Measurements from ENCODE around the gene DEPDC5. TPM values are rescaled to one million over a fixed set of nuclear protein-coding genes. Genes with fewer than 3 reads are reported as not detected.
A peak's percentile ranks its signal among the peaks of the same experiment; 100 is the strongest.

DEPDC5 gene
- total RNA-seq, 1 experiment from 2014 or later = 5.8 TPM

DNA sequence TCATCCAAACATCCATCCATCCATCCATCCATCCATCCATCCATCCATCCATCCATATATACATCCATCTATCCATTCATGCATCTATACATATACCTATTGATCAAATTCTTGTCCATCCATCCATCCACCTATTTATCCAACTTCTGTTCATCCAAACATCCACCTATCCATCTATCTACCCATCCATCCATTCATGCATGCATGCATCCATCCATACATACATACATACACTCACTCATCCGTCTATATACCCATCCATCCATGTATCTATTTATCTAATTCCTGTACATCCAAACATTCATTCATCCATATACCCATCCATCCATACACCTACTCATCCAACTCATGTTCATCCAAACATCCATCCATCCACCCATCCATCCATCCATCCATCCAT lies 171.2 kb downstream of the DEPDC5 start:
- DNase-seq (ENCODE audit: low spot score) = no peak

DNA sequence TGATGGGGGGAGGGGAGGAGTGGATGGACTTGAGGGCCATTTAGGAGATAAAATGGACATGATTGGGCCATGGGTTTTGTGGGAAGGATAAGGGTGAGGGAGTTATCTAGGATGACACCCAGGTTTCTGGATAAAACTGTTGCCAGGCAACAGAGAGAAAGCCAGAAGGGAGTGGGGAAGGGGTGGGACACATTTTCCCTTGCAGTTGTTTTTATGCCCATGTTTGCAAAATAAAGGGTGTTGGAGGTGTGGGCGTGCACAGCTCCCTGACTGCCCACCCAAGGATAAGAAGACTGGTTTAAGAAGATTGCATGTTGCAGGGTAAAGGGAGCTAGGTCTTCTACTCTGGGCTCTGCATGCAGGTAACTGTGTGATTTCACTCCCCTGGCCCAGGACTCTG lies 172.2 kb downstream of the DEPDC5 start:
- no peak for DNase-seq (ENCODE audit: low spot score)

DNA sequence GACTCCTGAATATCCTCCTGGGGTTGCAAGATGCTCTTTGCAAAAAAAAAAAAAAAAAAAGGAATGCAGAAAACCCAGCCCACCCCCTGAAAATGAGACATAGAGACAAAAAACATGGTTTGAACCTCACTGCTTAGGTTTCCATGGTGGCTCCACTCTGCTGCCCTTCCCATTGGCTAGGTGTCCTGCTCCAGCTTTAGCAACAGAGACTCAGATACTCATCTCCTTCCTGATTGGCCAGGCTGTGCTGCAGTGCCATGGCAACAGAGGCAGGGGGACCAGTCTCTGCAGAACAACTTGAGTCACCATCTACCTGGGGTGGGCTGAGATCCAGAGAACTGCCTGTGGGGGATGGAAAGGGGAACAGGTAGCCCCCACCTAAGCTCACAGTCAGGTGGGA lies 173.2 kb downstream of the DEPDC5 start:
- no peak for DNase-seq (ENCODE audit: low spot score)

DNA sequence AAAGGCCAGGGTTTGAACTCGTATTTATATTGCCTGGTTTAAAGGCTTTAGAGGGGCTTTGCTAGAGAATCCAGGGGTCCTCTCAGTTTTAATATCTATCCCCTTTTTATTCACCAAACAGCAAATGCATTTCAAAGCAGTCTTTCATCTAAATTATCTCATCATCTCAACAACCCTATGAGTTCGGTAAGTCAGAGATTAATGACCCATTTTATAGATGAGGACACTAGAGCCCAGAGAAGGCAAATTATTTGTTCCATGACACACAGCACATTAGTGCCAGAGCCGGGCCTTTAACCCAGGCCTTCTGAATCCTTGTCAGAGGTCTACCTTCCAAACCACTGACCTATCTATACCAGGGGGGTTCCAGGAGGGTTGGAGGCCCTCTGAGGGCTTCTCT lies 173.7 kb downstream of the DEPDC5 start:
- no peak for DNase-seq (ENCODE audit: low spot score)

DNA sequence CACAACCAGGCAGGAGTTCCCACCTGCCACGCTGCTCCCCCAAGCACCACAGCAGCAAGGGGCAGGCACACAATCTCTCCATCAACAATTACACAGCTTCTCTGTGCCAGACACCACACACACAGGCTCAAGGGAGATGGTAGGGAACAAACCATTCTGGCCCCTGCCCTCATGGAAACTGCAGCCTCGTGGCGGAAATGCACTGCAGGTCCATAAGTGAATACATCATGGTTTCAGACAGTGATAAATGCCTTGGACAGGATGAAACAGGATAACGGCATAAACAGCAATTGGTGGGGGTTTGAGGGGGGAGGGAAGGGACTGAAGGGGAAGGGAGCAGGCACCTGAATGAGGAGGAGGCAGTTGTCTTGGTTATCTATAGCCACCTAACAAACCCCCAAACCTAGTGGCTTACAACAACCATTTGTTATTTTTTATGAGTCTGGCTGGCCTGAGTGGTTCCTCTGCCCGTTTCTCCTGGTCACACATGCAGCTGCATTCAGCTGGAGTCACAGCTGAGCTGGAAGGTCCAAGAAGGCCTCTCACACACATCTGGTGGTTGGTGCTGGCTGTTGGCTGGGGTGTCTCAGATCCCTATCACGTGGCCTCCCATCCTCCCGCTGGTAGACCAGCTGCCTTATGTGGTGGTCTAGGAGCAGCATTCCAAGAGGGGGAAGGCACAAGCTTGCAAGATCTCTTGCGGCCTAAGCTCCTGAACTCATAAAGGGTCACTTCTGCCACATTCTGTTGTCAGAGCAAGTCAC lies 175.5 kb downstream of the DEPDC5 start:
- no peak for DNase-seq (ENCODE audit: low spot score)

DNA sequence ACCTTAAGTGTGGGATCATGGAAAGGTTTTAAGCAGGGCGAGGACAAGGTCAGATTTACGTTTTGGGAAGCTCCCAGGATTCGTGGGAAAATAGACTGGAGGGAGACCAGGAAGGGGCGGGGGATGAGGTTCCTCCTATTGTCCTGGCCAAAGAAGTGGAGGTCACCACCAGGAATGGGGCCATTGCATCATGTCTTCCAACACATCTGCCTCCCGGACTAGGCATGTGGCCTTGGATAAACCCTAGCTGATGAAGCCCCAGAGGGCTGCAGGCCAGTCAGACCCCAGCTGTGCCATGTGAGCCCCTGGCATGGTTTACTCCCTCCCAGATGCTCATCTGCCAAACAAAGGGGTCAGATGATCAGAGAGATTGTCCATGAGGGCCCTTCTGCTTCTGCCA lies 179.0 kb downstream of the DEPDC5 start:
- no peak for DNase-seq (ENCODE audit: low spot score)

DNA sequence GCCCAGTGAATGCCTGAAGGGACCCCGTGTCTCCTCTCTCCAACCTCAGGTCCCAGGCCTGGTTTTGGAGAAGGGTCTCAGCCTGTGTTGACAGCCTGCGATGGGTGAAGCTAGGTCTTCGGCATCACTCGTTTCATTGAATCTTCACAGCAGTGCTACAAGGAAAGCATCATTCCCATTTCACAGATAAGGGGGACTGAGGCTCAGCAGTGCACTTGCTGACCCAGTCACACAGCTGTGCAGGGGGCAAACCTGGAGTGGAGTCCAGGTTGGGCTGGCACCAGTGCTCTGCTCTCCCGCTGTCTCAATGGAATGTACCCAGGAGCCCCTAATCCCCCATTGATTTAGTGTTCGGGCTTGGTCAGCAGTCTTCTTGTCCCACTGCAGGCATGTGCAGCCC lies 179.6 kb downstream of the DEPDC5 start:
- no peak for DNase-seq (ENCODE audit: low spot score)

DNA sequence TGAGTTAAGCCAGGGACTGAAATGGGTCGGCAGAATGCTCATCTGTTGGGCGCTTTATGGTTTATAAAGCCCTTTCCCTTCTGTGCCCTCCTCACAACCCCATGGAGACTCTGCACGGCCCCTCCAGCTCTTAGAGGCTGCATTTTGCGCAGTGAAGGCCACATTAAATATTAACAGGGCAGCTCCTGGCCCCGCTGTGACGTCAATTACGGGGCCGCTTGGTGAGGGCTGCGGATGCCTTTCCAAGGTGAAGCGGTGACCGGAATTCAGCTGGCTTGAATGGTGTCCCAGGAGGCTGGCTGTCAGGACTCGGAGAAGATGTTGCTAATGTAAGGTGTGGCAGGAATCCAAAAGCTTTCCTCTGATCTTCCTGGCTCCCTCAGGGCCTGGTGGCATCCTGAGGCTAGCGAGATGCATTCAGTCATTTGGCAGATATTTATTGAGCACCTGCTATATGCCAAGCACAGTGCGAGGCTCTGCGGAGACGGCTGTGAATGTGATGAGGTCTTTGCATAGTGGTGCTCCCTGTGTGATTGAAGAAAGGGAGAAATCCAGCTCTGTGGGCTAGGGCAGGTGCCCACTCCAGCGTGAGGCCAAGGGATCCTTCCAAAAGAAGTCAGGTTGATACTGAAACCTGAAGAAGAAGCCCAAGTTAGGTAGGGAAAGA lies 180.1 kb downstream of the DEPDC5 start:
- DNase-seq (ENCODE audit: low spot score) = no peak

DNA sequence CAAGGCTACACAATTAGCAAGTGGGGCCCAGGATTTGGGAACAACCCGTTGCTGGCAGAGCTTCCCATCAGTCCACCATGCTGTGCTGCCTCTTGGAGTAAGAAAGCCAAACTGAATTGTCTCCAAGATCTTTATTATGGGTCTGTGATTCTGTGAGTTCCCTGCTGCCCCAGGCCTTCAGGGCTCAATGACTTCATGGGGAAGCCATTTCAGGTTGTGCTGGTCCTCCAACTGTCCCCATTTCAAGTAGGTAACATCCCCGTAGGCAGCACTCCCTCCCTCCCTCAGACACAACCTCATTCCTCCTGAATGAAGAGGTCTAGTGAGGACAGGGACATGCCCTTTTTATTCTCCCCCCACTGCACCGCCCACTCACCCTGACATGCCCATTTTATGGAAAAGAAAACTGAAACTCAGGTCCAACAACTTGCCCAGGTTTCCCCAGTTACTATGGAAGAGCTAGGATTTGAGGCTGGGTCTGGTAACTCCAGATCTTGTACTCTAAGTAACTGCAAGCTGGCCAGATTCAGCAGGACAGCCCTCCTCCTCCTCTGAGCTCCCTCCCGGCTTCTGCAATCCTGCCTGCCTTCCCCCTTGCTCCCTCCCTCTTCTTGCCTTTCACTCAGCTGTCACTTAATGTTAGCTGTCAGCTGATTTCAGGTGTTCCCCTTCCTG lies 182.3 kb downstream of the DEPDC5 start:
- DNase-seq (ENCODE audit: low spot score) = no peak

DNA sequence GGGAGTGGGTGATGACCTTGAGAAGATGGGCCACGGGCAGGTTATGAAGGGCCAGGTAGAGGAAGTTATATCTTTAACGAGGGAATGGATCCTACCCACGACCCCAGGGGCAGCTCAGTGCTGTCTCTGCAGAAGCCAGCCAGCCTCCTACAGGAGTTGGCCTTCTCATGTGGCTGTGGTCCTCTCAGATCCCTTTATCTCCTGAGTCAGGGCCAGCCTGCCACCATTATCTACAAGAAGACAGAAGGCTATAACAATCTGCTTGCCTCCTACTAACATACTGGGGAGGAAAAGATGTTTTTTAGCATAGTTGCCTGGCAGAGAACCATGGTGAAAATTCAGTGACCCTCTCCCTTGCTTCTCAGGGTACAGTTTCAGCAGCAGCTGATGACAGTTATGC lies 183.5 kb downstream of the DEPDC5 start:
- no peak for DNase-seq (ENCODE audit: low spot score)

DNA sequence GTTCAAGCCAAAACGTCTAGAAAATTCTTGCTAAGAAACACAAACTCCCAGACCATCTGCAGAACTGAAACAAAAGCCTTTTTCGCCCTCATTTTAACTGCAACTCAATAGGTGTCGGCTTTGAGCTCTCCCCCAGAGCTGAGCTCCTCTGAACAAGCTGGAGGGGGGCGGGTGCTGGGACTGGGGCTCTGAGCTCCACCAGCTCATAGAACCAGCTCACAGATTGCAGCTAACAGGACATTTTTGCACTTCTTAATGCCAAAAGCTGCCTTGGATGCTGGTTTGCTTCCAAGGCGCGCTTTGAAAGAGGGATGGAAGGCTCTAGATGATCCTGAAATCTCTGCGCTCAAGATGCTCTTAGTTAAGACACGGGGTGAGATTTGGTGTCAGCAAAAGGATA lies 184.5 kb downstream of the DEPDC5 start:
- no peak for DNase-seq (ENCODE audit: low spot score)

DNA sequence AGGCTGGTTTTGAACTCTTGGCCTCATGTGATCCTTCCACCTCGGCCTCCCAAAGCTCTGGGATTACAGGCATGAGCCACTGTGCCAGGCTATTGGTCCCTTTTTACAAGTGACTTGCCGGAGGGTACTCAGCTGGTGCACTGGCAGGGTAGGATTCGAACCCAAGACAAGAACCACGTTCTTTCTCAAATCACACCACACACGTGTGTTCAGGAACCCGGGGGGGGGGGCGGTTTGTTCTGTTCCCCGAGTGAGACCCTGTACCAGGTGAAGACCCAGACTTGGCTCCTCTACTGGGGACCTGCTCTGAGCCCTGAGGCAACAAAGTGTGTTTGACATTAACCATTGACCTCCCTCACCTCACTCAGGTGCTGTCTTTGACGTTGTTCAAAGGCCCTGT lies 186.7 kb downstream of the DEPDC5 start:
- DNase-seq (ENCODE audit: low spot score) = no peak

DNA sequence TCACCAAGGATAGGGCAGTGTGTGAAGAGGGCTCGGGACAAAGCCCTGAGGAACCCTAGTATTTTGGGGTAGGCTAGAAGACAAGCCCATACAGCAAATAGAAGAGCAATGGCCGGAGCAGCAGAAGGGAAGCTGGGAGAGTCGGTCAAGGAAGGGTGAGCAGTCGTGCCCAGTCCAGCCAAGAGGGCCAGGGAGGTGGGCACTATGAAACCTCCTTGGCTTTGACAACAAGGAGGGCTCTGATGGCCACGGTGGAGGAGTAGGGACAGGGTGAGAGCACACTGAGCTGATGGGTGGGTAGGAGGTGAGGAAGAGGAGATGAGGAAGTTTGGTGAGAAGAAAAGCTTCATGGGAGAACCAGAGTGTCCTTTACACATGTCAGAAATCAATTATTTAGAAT lies 188.3 kb downstream of the DEPDC5 start:
- no peak for DNase-seq (ENCODE audit: low spot score)

DNA sequence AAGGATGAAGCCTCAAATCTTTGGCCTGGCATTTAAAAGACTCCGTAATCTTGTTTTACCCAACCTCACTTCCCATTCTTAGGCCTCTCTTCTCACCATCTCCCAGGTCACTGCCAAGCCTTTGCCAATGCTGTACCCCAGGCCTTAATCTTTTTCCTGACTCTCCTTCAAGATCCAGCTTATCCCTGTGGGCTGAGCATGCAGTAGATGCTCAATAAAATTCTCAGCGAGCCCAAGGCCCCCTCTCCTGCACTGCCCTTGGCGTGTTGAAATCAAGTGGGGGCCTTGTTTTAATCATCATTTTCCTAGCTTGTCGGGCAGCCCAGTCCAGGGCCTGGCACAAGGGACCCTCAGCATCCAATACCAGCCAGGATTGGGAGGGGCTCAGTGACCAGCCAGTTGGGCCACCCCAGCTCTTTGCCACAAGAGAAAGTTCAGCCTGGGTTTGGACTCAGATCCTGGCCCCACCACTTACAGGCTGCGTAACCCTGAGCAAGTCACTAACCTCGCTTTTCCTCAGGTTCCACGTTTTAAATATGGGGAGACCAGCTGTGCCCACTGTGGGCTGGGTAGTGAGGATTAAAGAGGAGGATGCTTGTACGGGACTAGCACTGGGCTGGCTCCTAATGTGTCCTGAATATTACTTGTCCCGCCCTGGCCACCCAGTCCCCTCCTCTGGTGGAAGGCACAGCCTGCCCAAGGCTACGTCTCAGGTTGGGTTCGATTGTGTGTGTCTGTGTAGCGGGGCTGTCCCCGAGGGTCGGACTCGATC lies 189.6 kb downstream of the DEPDC5 start:
- DNase-seq (ENCODE audit: low spot score) = no peak

DNA sequence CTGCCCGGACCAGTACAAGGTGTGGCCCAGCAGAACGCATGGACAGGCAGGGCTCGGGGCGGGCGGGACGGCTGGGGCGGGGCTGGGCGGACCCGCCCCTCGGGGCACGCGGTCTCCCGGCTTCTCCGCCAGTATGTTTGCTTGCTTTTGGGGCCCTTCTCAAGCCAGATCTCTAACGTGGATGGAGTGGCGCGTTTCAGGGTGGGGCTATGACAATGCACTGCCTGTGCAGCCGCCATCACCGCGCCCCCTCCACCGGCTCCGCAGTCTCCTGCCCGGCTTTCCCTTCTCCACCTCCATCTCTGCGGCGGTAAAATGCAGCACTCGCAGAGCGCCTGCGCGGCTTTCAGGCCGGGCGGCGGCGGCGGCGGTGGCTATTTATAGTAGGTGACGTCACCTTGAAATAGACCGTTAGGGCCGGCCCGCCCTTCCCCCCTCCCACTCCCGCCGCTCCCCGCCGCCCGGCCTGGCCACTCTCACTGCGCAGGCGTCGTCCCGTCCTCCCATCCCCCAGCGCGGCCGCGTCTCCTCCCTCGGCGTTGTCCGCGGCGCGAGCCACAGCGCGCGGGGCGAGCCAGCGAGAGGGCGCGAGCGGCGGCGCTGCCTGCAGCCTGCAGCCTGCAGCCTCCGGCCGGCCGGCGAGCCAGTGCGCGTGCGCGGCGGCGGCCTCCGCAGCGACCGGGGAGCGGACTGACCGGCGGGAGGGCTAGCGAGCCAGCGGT lies 190.3 kb downstream of the DEPDC5 start, which contains the start of gene YWHAH:
YWHAH (plus strand) TSS at position 558 of the 722 bp plus-strand sequence. CDS start 199 bp downstream, outside the sequence.
- peak; percentile 78 for DNase-seq (ENCODE audit: low spot score)

DNA sequence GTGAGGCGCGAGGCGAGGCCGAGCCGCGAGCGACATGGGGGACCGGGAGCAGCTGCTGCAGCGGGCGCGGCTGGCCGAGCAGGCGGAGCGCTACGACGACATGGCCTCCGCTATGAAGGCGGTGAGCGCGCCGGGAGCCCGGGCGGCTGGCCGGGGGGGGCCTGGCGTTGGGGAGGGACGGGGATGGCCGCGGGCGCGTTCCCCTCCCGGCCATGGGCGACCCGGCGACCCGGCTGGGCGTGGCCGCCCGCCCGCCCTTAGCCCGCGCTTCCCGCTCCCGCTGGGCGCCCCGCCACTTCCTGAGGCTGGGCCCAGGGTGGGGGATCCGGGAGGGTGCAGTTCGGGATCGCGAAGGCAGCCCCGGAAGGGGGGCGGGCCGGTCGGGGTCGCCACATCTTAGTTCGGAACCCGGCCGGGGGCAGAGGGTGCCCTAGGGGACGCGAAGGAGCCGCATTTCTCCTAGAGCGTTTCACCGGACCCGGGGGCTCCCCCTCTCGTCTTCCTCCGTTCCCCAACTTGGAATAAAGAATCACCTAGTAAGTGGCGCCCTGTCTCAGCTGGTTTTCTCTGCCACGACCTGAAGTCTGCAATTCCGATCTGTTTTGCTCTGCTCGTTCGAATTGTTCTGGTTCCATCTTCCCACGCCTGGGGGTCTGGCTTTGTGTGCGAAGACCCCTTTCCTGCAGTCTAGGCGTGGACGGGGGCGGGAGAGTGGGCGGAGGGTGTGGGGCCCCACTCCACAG lies 191.1 kb downstream of the DEPDC5 start:
- DNase-seq (ENCODE audit: low spot score) = no peak

DNA sequence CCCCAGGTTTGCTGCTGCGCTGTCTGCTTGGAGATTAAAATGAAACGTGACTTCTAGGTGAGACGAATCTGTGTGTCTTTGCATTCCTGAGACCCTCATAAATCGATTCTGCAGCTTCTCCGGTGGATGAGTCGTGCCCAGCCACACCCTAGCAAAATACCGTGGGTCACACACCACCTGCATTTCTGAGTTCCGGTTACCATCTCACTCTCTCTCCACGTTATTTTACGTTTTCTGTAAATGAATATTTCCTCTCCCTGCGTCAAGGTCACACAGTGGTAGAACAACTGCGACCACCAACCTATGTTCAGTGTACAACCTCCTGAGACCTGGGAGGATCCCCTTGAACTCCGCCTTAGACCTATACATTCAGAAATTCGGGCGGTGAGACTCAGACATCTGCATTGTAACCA lies 191.6 kb downstream of the DEPDC5 start:
- no peak for DNase-seq (ENCODE audit: low spot score)

DNA sequence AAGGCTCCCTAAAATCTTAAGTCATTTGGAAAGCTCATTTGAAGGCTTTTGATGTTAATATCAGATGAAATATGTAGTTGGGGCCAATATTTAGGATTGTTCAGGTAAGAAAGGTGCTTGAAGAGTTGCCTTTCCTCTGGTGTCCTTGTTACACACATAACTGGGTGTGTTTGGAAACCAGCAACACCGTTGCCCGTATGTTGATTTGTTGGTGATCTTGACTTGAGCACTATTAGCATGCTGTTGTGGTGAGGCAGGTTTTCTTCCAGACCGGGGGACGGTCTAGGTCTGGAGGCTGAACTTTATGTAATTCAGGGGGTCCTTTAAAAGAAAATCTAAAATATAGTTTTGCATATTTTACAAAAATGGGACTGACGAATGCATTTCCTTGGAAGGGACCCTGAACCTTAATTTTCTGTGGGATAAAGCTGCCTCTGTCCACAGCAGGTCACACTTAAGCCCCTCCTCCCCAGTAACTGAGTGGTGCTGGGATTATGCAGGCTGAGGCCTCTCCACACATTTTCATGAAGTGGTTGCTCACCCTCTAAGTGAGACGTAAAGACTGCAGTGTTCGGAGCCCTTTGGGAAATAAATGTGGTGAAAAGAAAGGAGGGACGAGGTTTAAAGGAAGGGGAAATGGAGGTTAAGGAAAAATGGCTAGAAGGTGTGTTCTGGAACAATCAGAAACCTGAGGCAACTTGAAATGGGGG lies 192.3 kb downstream of the DEPDC5 start:
- no peak for DNase-seq (ENCODE audit: low spot score)

DNA sequence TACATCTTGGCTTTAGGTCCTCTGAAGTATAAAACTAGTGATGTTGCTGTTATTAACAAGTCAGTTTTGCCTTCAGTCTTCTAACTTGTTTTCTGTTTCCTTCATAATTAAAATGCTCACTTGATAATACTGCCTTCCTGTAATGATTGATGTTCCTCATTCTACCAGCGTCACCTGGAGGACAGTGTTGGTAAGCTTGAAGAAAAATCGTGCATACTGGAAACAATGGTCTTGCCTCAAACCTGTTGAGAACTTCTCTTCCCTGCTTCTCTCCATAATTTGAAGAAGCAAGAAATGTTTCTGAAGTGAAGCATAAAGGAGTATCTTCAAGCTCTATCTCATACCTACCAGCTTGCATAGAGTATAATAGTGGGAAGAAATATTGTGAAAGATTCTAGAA lies 193.5 kb downstream of the DEPDC5 start:
- no peak for DNase-seq (ENCODE audit: low spot score)

DNA sequence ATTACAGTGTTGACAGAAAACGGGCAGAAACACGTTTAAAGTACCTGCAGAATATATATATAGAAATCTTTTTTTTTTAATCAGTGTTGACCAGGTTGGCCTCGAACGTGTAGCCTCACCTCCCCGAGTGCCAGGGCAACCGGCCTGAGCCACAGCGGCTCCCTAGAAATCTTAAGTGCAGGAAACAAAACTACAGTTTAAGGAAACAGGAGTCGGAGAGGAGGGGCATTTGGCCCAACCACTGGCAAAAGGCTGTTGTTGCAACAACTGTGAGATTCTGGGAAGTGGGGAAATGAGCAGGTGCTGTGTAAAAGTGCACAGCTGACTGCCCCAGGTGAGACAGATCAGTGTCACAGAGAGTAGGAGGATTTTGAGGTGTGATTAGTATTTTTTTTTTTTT lies 194.2 kb downstream of the DEPDC5 start:
- no peak for DNase-seq (ENCODE audit: low spot score)
